HUES64 (cell line): Measurements from ENCODE around the gene GOLGA8S. TPM values are rescaled to one million over a fixed set of nuclear protein-coding genes. Genes with fewer than 3 reads are reported as not detected.
"Not testable (repeated sequence)": the region's sequence is repeated elsewhere in the genome, so short reads cannot be mapped to it uniquely, and the experiment has no call there.

Source experiments
- H3K27ac ChIP-seq: 2 replicates; pipeline ENCODE4 v1.7.0; 2013; ENCODE audit warnings: low read depth, low read length, inconsistent platforms
- H3K27me3 ChIP-seq: 2 replicates; pipeline ENCODE4 v1.6.1; 2013; ENCODE audit warnings: mild to moderate bottlenecking, low read length; ENCODE audit not compliant: insufficient read depth
- H3K36me3 ChIP-seq: 2 replicates; pipeline ENCODE4 v1.6.1; 2013; ENCODE audit warnings: mild to moderate bottlenecking, low read length; ENCODE audit not compliant: insufficient read depth
- H3K4me1 ChIP-seq: 2 replicates; pipeline ENCODE4 v1.6.1; 2013; ENCODE audit warnings: mild to moderate bottlenecking, low read length, moderate library complexity; ENCODE audit not compliant: insufficient read depth
- H3K4me3 ChIP-seq: 2 replicates; pipeline ENCODE4 v1.5.1; 2013; ENCODE audit warnings: mild to moderate bottlenecking, low read length, moderate library complexity
- H3K9ac ChIP-seq: 2 replicates; pipeline ENCODE4 v1.6.1; 2013; ENCODE audit warnings: mild to moderate bottlenecking, low read depth, low read length
- H3K9me3 ChIP-seq: 2 replicates; pipeline ENCODE4 v1.6.1; 2013; ENCODE audit warnings: low read depth, low read length; ENCODE audit not compliant: insufficient read depth
- WGBS: fragments of 150-250, 120-280 bp; methylation state at CpG from one replicate; pipeline ENCODE4 v1.1.7; 2013; ENCODE audit warnings: missing lambda C conversion rate; 5-methylcytosine and 5-hydroxymethylcytosine counted together
- polyA plus RNA-seq, 2 experiments: library from polyadenylated mRNA; stranded (reverse); fragments of 50-300 nt; gene quantifications; one replicate each; pipeline ENCODE4 v1.2.3, GENCODE V29; 2013

The GOLGA8S gene
- not detected for polyA plus RNA-seq (2013, experiment 1 of 2)
- not detected for polyA plus RNA-seq (2013, experiment 2 of 2)

- H3K27me3 ChIP-seq, H3K9me3 ChIP-seq, H3K27ac ChIP-seq, H3K4me1 ChIP-seq, H3K4me3 ChIP-seq, H3K36me3 ChIP-seq, H3K9ac ChIP-seq: not testable (repeated sequence)
- no CpG with 5 or more reads among the region's 8 CpGs for WGBS
Measured at GRCh38 chr15:23354448-23354847, at the start of gene GOLGA8S. TSS of gene GOLGA8S (plus strand) at chr15:23354748. CDS start at chr15:23354810, 62 bp downstream.

GRCh38 chr15:23304805-23305204 lies 49.7 kb upstream of the GOLGA8S start:
- H3K27ac ChIP-seq, H3K9ac ChIP-seq, H3K27me3 ChIP-seq, H3K4me1 ChIP-seq: not testable (repeated sequence)
- H3K4me3 ChIP-seq, result peak overlapping the region; percentile 62
- H3K36me3 ChIP-seq, result peaks cover 21% of the 10 kb centered on the region
- WGBS, result 79% methylated on average over 4 of the region's 4 CpGs
- peaks cover 33% of the 10 kb centered on the region for H3K9me3 ChIP-seq

DNA sequence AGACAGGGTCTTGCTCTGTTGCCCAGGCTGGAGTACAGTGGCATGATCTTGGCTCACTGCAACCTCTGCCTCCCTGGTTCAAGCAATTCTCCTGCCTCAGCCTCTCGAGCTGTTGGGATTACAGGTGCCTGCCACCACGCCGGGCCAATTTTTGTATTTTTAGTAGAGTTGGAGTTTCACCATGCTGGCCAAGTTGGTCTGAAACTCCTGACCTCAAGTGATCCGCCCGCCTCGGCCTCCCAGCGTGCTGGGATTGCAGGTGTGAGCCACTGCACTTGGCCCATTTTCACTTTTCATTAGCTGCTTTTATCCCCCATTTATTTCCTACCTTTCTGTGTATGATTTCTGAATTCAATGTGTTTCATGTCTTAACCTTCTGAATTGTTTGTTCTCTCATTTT lies 48.6 kb upstream of the GOLGA8S start:
- Histone ChIP-seq H3K36me3 (peaks cover 32% of the 10 kb centered on the region), H3K9me3 (peaks cover 42% of the 10 kb centered on the region)
- not testable (repeated sequence) for H3K4me1 ChIP-seq, H3K9ac ChIP-seq, H3K4me3 ChIP-seq, H3K27me3 ChIP-seq, H3K27ac ChIP-seq
- 90% methylated on average over 7 of the region's 7 CpGs for WGBS

DNA sequence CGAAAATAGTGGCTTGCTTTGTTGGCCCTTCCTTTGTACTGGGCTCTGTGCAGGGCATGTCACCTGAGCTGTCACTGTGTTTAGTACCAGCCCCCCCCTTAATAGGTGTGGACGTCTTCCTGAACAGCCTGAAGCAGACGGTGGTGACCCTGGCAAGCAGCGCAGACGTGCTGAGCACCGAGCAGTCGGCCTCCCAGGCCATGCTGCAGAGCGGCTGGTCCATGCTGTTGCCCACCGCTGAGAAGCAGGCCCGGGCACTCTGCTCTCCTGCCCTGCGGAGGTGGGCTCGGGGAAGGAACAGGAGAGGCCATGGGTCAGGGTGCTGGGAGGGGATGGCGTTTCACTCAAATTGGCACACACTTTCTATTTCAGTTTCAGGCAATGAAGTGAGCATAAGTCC lies 43.3 kb upstream of the GOLGA8S start:
- H3K4me3 ChIP-seq, H3K27ac ChIP-seq, H3K9ac ChIP-seq, H3K4me1 ChIP-seq, H3K27me3 ChIP-seq: not testable (repeated sequence)
- 92% methylated on average over 13 of the region's 13 CpGs for WGBS
- peaks cover 35% of the 10 kb centered on the region for H3K36me3 ChIP-seq
- H3K9me3 ChIP-seq, result peaks cover 32% of the 10 kb centered on the region

DNA sequence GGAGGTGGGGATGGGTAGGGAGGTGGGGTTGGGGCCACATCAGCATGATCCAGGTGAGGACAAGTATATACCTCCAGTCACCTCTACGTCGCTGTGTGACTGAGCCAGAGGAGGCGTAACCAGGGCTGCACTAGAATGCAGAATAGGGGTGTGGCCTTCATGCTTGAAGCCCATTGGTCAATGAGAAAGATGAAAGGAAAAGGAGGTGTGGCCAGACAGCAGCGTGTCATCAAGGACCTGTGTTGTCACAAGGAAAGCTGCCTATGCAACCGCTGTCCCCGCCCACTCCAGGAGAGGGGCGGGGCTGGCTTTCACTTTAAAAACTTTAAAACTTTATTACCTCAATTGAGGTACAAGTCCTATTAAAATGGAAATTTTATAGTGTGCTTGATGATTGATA lies 20.5 kb upstream of the GOLGA8S start, which contains the start of gene GOLGA6L26:
Gene GOLGA6L26, minus strand, starts transcription at position 101 of the 400 bp plus-strand sequence. Its CDS starts 61 bp downstream, at position 40.
- not testable (repeated sequence) for H3K9ac ChIP-seq, H3K27me3 ChIP-seq, H3K36me3 ChIP-seq, H3K4me3 ChIP-seq, H3K4me1 ChIP-seq, H3K27ac ChIP-seq, H3K9me3 ChIP-seq
- WGBS, result no CpG with 5 or more reads among the region's 7 CpGs

GRCh38 chr15:23362622-23363021 lies 8.1 kb downstream of the GOLGA8S start:
- H3K27ac ChIP-seq, H3K36me3 ChIP-seq, H3K27me3 ChIP-seq, H3K4me1 ChIP-seq, H3K9ac ChIP-seq, H3K9me3 ChIP-seq, H3K4me3 ChIP-seq: not testable (repeated sequence)
- WGBS, result 75% methylated on average over 1 of the region's 5 CpGs

- H3K4me3 ChIP-seq, H3K4me1 ChIP-seq, H3K36me3 ChIP-seq, H3K27me3 ChIP-seq, H3K9ac ChIP-seq, H3K9me3 ChIP-seq, H3K27ac ChIP-seq: not testable (repeated sequence)
- 100% methylated on average over 3 of the region's 9 CpGs for WGBS
Measured at GRCh38 chr15:23364261-23364660, 9.7 kb downstream of the GOLGA8S start.

- no peaks in the 10 kb centered on the region for H3K27me3 ChIP-seq
- H3K27ac ChIP-seq, result no peak overlapping the region
- no peak overlapping the region for H3K4me3 ChIP-seq
- 100% methylated on average over 1 of the region's 2 CpGs for WGBS
- peaks cover 6% of the 10 kb centered on the region; the same call in 1 of the 2 replicates for H3K9me3 ChIP-seq
- no peaks in the 10 kb centered on the region for H3K4me1 ChIP-seq
- no peaks in the 10 kb centered on the region for H3K36me3 ChIP-seq
- no peak overlapping the region for H3K9ac ChIP-seq
Measured at GRCh38 chr15:23370578-23370977, 16.0 kb downstream of the GOLGA8S start.

GRCh38 chr15:23371134-23371533 lies 16.6 kb downstream of the GOLGA8S start:
- H3K9ac ChIP-seq, H3K36me3 ChIP-seq, H3K27me3 ChIP-seq, H3K9me3 ChIP-seq, H3K4me3 ChIP-seq, H3K4me1 ChIP-seq, H3K27ac ChIP-seq: not testable (repeated sequence)
- 77% methylated on average over 4 of the region's 4 CpGs for WGBS

- H3K9ac ChIP-seq, H3K27ac ChIP-seq, H3K27me3 ChIP-seq, H3K36me3 ChIP-seq, H3K4me1 ChIP-seq, H3K4me3 ChIP-seq: not testable (repeated sequence)
- peaks cover 10% of the 10 kb centered on the region; the same call in 1 of the 2 replicates for H3K9me3 ChIP-seq
- WGBS, result 100% methylated on average over 2 of the region's 3 CpGs
Measured at GRCh38 chr15:23371868-23372267, 17.3 kb downstream of the GOLGA8S start.

DNA sequence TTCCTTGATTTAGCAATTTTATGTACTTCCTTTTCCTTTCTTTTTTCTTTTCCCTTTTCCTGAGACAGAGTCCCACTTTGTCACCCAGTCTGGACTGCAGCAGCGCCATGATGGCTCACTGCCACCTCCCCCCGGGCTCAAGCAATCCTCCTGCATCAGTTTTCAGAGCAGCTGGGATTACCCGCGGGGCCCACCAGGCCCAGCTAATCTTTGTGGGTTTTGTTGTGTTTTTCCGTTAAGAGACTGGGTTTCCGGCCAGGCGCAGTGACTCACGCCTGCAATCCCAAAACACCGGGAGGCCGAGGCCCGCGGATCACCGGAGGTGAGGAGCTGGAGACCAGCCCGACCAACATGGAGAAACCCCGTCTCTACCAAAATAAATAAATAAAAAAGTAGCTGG lies 17.7 kb downstream of the GOLGA8S start:
- H3K4me3 ChIP-seq, result no peak overlapping the region
- H3K9me3 ChIP-seq, result peaks cover 10% of the 10 kb centered on the region; the same call in 1 of the 2 replicates
- WGBS, result 85% methylated on average over 13 of the region's 15 CpGs
- no peaks in the 10 kb centered on the region for H3K36me3 ChIP-seq
- H3K9ac ChIP-seq, result no peak overlapping the region
- no peaks in the 10 kb centered on the region for H3K4me1 ChIP-seq
- no peak overlapping the region for H3K27ac ChIP-seq
- H3K27me3 ChIP-seq, result no peaks in the 10 kb centered on the region

DNA sequence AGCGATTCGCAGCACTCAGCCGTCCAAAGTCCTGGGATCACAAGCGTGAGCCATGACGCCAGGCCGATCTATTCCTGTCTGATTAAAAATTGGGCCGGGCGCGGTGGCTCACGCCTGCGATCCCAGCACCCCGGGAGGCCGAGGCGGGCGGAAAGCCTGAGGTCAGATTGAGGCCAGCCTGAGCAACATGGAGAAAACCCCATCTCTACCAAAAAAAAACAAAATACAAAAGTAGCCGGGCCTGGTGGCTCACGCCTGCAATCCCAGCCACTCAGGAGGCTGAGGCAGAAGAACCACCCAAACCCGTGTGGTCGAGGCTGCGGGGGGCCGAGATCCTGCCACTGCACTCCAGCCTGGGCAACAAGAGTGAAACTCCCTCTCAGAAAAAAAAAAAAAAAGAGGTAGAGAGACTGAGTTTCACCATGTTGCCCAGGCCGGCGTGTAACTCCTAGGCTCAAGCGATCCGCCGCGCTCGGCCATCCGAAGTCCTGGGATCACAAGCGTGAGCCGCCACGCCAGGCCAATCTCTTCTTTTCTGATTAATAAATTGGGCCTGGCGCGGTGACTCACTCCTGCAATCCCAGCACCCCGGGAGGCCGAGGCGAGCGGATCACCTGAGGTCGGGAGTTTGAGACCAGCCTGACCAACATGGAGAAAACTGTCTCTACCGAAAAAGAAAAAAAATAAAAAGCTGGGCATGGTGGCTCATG lies 18.5 kb downstream of the GOLGA8S start:
- H3K4me3 ChIP-seq, H3K27ac ChIP-seq, H3K4me1 ChIP-seq, H3K9ac ChIP-seq, H3K27me3 ChIP-seq, H3K36me3 ChIP-seq: not testable (repeated sequence)
- 96% methylated on average over 40 of the region's 40 CpGs for WGBS
- peaks cover 10% of the 10 kb centered on the region; the same call in 1 of the 2 replicates for H3K9me3 ChIP-seq
